Coronary artery (tissue), 2 donors: ENCODE measurements around the gene INPP5D.

Experiments used
- DNase-seq: peaks from one replicate; pipeline ENCODE4 v3.0.0-alpha.2; 2017; ENCODE audit warnings: low spot score
- H3K27ac ChIP-seq, 2 donors: fragments of 200-600 bp; sonication (generic); one replicate each; pipeline ENCODE4 v1.5.1; 2016 to 2019
- H3K4me3 ChIP-seq: fragments of 200-600 bp; sonication (generic); 2 replicates; pipeline ENCODE4 v1.5.1; 2016; ENCODE audit warnings: mild to moderate bottlenecking, moderate library complexity
- CTCF ChIP-seq: fragments of 200-600 bp; sonication (generic); IDR thresholded peaks from one replicate; pipeline ENCODE4 v1.5.1; 2019; ENCODE audit warnings: antibody characterized with exemption

The INPP5D gene

GRCh38 chr2:233173115-233173514 lies 113.0 kb downstream of the INPP5D start:
- no peak for TF ChIP-seq CTCF
- DNase-seq: no peak

GRCh38 chr2:233174137-233174536 lies 114.0 kb downstream of the INPP5D start:
- H3K4me3 ChIP-seq: no peak overlapping the region
- no peak for DNase-seq
- no peak overlapping the region for H3K27ac ChIP-seq
- TF ChIP-seq CTCF: no peak

More at GRCh38 chr2:233173115-233173514, 113.0 kb downstream of the INPP5D start:
- Histone ChIP-seq H3K4me3 (no peak overlapping the region), H3K27ac (no peak overlapping the region)

- Histone ChIP-seq H3K4me3 (no peak overlapping the region), H3K27ac (no peak overlapping the region)
- TF ChIP-seq CTCF: no peak
- DNase-seq: no peak
Observed at GRCh38 chr2:233178994-233179847, 119.1 kb downstream of the INPP5D start.

DNA sequence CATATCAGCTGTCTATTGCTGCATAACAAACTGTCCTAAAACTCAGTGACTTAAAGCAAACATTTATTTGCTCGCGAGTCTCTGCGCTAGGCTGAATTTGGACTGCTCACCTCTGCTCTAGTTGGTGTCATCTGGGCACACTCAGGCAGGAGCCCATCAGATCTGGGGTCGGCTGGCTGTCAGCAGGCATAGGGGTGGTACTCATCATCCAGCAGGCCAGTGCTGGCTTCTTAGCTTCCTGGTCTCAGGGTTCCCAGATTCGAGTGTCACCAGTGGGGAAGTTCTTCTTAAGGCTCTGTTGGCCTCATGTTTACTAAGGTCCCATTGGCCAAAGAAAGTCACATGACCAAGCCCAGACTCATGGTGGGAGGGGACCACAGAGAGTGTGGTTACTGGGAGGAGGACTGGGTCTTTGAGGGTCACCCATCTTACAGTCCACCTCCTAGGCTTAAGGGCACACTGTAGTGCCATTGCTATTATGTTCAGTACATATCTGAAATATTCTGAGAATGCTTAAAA lies 119.8 kb downstream of the INPP5D start:
- no peak for DNase-seq
- H3K27ac ChIP-seq: no peak overlapping the region
- no peak for TF ChIP-seq CTCF
- H3K4me3 ChIP-seq: no peak overlapping the region

GRCh38 chr2:233183869-233184418 lies 123.8 kb downstream of the INPP5D start:
- Histone ChIP-seq H3K4me3 (no peak overlapping the region), H3K27ac (no peak overlapping the region)
- TF ChIP-seq CTCF: no peak
- DNase-seq: no peak

DNA sequence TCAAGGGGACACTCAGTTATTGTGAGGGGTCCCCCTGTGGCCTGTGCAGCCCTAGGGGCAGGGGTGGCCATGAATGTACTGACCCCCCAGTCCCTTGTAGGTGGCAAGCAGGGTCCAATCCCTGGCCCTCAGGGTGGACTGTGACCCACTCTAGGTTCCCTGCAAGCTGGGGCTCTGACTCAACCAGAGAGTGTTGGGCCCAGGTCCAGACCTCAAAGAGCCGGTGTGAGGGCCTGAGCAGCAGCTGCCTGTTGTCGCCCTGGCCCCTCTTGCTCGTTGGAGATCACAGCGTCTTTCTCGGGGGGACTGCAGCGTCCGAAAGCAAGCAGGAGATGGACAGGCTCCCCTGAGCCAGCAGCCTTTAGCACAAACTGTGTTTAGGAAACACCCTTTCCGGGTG lies 124.5 kb downstream of the INPP5D start:
- Histone ChIP-seq H3K27ac (no peak overlapping the region), H3K4me3 (no peak overlapping the region)
- DNase-seq: no peak
- no peak for TF ChIP-seq CTCF

DNA sequence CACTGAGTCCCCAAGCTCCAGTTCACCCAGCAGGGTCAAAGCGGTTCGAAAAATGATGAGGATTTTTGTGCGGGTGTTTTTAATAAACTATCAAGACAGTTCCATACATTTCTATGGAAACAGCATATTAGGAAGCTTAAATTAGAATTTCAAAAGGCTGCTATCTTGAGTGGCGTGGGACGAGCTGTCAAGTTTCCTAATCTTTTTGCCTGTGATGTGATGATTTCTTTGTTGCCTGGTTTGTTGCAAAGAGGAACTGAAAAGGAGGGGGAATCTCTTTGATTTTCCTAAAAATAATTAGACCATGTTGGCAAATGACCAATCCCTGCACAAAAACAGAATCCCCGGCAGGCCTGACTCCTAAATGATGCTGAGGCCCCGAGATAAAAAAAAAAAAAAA lies 125.2 kb downstream of the INPP5D start:
- no peak for TF ChIP-seq CTCF
- DNase-seq: no peak
- H3K4me3 ChIP-seq: no peak overlapping the region
- no peak overlapping the region for H3K27ac ChIP-seq
